ENCODE results near the gene FOXD2. TPM values are rescaled to one million over a fixed set of nuclear protein-coding genes. Genes with fewer than 3 reads are reported as not detected.

FOXD2 gene
- total RNA-seq, 6 experiments from 2014 or later, result 0.19 to 0.31 (median 0.21) TPM

DNA sequence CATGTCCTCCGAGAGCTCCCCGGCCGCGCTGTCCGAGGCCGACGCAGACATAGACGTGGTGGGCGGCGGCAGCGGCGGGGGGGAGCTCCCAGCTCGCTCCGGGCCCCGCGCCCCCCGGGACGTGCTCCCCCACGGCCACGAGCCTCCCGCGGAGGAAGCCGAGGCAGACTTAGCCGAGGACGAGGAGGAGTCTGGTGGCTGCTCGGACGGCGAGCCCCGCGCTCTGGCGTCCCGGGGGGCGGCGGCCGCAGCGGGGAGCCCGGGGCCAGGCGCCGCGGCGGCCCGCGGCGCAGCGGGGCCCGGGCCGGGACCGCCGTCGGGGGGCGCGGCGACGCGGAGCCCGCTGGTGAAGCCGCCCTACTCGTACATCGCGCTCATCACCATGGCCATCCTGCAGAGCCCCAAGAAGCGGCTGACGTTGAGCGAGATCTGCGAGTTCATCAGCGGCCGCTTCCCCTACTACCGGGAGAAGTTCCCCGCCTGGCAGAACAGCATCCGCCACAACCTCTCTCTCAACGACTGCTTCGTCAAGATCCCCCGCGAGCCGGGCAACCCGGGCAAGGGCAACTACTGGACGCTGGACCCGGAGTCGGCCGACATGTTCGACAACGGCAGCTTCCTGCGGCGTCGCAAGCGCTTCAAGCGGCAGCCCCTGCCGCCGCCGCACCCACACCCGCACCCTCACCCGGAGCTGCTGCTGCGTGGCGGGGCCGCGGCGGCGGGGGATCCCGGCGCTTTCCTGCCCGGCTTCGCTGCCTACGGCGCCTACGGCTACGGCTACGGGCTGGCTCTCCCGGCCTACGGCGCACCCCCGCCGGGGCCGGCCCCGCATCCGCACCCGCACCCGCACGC, 547 bp downstream of the FOXD2 start:
- H3K36me3 Mint-ChIP-seq (ENCODE audit: low read depth), result no peaks in the 10 kb centered on the region
- no peak for DNase-seq
- no peak overlapping the region for H3K27ac Mint-ChIP-seq
- H3K9me3 Mint-ChIP-seq, result no peaks in the 10 kb centered on the region
- H3K4me1 Mint-ChIP-seq (ENCODE audit: low read depth), result peaks cover 25% of the 10 kb centered on the region
- TF ChIP-seq, protein P1, sequence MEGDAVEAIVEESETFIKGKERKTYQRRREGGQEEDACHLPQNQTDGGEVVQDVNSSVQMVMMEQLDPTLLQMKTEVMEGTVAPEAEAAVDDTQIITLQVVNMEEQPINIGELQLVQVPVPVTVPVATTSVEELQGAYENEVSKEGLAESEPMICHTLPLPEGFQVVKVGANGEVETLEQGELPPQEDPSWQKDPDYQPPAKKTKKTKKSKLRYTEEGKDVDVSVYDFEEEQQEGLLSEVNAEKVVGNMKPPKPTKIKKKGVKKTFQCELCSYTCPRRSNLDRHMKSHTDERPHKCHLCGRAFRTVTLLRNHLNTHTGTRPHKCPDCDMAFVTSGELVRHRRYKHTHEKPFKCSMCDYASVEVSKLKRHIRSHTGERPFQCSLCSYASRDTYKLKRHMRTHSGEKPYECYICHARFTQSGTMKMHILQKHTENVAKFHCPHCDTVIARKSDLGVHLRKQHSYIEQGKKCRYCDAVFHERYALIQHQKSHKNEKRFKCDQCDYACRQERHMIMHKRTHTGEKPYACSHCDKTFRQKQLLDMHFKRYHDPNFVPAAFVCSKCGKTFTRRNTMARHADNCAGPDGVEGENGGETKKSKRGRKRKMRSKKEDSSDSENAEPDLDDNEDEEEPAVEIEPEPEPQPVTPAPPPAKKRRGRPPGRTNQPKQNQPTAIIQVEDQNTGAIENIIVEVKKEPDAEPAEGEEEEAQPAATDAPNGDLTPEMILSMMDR (IDR thresholded peaks at IDR 0.05), result no peak
- H3K4me3 Mint-ChIP-seq, result no peak overlapping the region
- H3K27me3 Mint-ChIP-seq (ENCODE audit: insufficient read depth), result peaks cover under 1% of the 10 kb centered on the region; the same call in 1 of the 2 replicates

DNA sequence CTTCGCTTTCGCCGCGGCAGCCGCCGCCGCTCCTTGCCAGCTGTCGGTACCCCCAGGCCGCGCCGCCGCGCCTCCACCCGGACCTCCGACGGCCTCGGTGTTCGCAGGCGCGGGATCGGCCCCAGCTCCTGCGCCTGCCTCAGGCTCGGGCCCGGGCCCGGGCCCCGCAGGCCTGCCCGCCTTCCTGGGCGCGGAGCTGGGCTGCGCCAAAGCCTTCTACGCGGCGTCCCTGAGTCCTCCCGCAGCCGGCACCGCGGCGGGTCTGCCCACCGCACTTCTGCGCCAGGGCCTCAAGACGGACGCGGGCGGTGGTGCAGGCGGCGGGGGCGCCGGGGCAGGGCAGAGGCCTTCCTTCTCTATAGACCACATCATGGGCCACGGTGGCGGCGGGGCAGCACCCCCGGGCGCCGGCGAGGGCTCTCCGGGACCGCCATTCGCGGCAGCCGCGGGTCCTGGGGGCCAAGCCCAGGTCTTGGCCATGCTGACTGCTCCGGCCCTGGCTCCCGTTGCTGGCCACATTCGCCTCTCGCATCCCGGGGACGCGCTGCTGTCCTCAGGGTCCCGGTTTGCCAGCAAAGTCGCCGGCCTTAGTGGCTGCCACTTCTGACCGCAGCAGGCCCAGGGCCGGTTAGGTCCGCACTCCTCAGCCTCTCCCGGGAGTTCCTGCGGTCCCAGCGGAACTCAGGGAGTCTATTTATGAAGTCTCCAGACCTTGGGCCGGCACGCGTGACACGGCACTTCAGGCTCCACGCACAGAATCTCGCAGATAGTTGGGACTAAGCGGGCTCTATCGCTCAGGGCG, 1.4 kb downstream of the FOXD2 start:
- DNase-seq, result no peak
- Mint-ChIP-seq H3K27ac (no peak overlapping the region), H3K4me3 (no peak overlapping the region), H3K9me3 (peaks cover 2% of the 10 kb centered on the region; the same call in 1 of the 2 replicates), H3K36me3 (ENCODE audit: low read depth) (peaks cover under 1% of the 10 kb centered on the region; the same call in 1 of the 2 replicates), H3K27me3 (ENCODE audit: insufficient read depth) (peaks cover 7% of the 10 kb centered on the region), H3K4me1 (ENCODE audit: low read depth) (peaks cover 20% of the 10 kb centered on the region)
- TF ChIP-seq, protein P1 (IDR thresholded peaks at IDR 0.05), result no peak

DNA sequence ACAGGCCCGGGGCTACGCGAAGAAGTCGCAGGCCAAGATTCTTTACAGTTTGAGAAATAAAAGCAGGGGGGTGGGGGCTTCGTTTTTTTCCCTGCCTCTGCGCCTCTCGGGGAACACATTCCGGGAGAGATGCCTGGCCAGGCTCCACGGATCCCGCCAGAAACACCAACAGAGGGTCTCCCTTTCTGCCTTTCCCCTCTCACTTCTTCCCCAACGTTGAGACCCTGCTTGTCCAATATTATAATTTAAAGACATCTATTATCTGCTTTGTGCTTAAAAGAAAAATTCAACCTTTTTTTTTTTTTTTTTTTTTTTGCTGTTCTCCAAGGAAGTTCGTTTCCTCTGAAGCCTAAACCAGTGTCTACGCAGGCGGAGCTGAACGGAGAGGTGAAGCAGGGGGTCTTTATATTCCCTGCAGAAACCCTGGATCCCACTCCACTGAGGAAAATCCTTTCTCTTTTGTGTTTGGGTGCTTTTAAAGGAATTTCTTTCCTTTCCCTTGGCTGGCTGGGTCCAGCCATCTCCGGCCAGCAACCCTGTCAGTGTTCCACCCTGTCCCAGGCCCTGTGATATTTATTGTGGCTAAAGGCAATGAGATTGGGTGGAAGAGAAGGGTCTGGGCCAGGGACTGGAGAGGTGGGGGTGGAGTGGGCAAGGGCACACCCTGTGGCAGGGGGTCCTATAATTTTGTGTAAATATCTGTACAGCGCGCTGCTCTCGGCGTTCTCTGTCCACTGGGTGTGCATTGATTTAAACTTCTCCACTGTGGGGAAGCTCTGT, 2.2 kb downstream of the FOXD2 start:
- Mint-ChIP-seq H3K9me3 (peaks cover 6% of the 10 kb centered on the region; the same call in 1 of the 2 replicates), H3K4me1 (ENCODE audit: low read depth) (peaks cover 17% of the 10 kb centered on the region), H3K36me3 (ENCODE audit: low read depth) (peaks cover 4% of the 10 kb centered on the region; the same call in 1 of the 2 replicates), H3K4me3 (no peak overlapping the region; the same call in 1 of the 2 replicates), H3K27ac (no peak overlapping the region), H3K27me3 (ENCODE audit: insufficient read depth) (peaks cover 13% of the 10 kb centered on the region)
- TF ChIP-seq, protein P1 (IDR thresholded peaks at IDR 0.05), result no peak
- DNase-seq, result no peak

DNA sequence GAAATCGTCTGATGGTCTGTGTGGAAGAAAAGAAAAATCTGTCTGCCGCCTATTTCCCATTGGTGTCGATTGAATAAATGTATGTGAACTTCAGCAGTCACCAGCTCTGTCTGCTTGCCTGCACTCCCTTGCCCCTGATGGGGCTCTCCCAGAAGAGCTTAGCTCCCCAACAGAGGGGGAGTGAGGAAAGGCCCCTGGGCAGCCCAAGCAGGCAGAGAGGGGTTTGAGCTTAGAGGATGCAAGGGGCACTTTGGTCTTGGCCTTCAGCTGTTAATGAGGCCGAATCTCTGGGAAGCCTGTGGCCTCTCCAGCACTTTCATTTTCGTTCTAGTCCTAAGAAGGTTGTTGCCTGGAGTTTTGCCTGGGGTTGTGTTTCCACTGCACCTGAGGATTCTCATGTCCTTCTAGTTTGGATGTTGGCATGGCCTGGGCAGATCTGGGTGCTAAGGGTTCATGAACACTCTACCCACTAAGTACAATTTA, 2.8 kb downstream of the FOXD2 start:
- peaks cover 4% of the 10 kb centered on the region; the same call in 1 of the 2 replicates for H3K36me3 Mint-ChIP-seq (ENCODE audit: low read depth)
- TF ChIP-seq, protein P1 (IDR thresholded peaks at IDR 0.05), result no peak
- peaks cover 17% of the 10 kb centered on the region for H3K27me3 Mint-ChIP-seq (ENCODE audit: insufficient read depth)
- H3K27ac Mint-ChIP-seq, result no peak overlapping the region
- no peak for DNase-seq
- H3K4me1 Mint-ChIP-seq (ENCODE audit: low read depth), result peaks cover 12% of the 10 kb centered on the region
- no peak overlapping the region for H3K4me3 Mint-ChIP-seq
- peaks cover 6% of the 10 kb centered on the region; the same call in 1 of the 2 replicates for H3K9me3 Mint-ChIP-seq
